MCF 10A (cell line): ENCODE data around the gene RND1. TPM values are rescaled to one million over a fixed set of nuclear protein-coding genes. Genes with fewer than 3 reads are reported as not detected.

Source experiments
- BruUV-seq: library from RNA; stranded (reverse); fragments of 400-500 nt; replicated peaks from 2 replicates; lab custom pipeline; 2021; lab: Mats Ljungman, UMichigan
- CTCF ChIA-PET: fragments of 300-600 bp; sonication (Branson Sonifier 250); formaldehyde crosslinking; extraction: SDS; loops from one replicate; lab custom pipeline; 2021; ENCODE audit warnings: antibody characterized with exemption, inconsistent platforms; lab: Yijun Ruan, JAX
- POLR2A ChIA-PET: fragments of 300-600, 350-650 bp; sonication (Branson Sonifier 250); formaldehyde crosslinking; extraction: SDS; loops from one replicate; lab custom pipeline; 2020; ENCODE audit warnings: antibody characterized with exemption, inconsistent platforms; lab: Yijun Ruan, JAX
- DNase-seq: peaks from one replicate; pipeline ENCODE4 v3.0.0-alpha.2; 2018; ENCODE audit not compliant: unreplicated experiment
- H3K27ac Mint-ChIP-seq: one replicate; pipeline ENCODE4 v1.8.0; 2022; ENCODE audit warnings: mild to moderate bottlenecking, low read depth, mixed read lengths; ENCODE audit not compliant: unreplicated experiment
- H3K27me3 Mint-ChIP-seq: one replicate; pipeline ENCODE4 v1.8.0; 2022; ENCODE audit warnings: mixed read lengths; ENCODE audit not compliant: insufficient read depth, unreplicated experiment
- H3K36me3 Mint-ChIP-seq: one replicate; pipeline ENCODE4 v1.8.0; 2022; ENCODE audit warnings: mild to moderate bottlenecking, moderate library complexity, mixed read lengths; ENCODE audit not compliant: insufficient read depth, unreplicated experiment
- H3K4me1 Mint-ChIP-seq: one replicate; pipeline ENCODE4 v1.8.0; 2022; ENCODE audit warnings: mixed read lengths; ENCODE audit not compliant: insufficient read depth, unreplicated experiment
- H3K4me3 Mint-ChIP-seq: one replicate; pipeline ENCODE4 v1.8.0; 2022; ENCODE audit warnings: mild to moderate bottlenecking, moderate library complexity, mixed read lengths; ENCODE audit not compliant: unreplicated experiment
- H3K9me3 Mint-ChIP-seq: one replicate; pipeline ENCODE4 v1.8.0; 2022; ENCODE audit warnings: mixed read lengths; ENCODE audit not compliant: unreplicated experiment
- CTCF ChIP-seq: fragments of 200-600 bp; IDR thresholded peaks from one replicate; pipeline ENCODE4 v1.8.0; 2022; ENCODE audit warnings: antibody characterized with exemption, mild to moderate bottlenecking; ENCODE audit not compliant: unreplicated experiment
- intact Hi-C: fragments of 100-400 bp; cut with micrococcal nuclease; formaldehyde crosslinking; loops from 2 replicates; pipeline ENCODE4 v1.14.1; 2022
- total RNA-seq: library from RNA; stranded (reverse); gene quantifications from 2 replicates; pipeline ENCODE4 v1.2.3, GENCODE V29; 2022

RND1 gene
- total RNA-seq, 1 experiment from 2014 or later = 1.0 TPM

DNA sequence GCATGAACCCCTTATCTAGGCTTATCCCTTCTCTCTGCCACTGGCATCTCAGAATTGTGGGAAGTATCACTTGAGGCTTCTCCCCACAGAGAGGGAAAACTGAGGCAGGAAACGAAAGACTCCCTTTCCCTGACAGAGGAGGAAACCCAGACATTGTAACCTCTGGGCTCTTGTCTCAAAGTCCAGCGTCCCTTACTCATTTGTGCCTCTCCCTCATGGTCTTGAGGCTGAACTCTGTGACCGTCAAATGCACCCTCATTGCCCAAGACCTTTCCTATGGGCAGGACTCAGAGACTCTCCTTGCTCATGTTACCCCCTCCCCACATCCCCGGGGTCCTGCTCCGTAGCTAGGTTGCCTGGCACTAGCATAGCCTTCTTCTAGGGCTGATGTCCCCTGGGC is 43.5 kb downstream of the RND1 start:
- intact Hi-C loops = no loop called here
- no peaks in the 10 kb centered on the region for H3K36me3 Mint-ChIP-seq
- POLR2A ChIA-PET = no interaction called here
- H3K27me3 Mint-ChIP-seq = no peaks in the 10 kb centered on the region
- peaks cover 23% of the 10 kb centered on the region for H3K4me1 Mint-ChIP-seq
- H3K4me3 Mint-ChIP-seq = no peak overlapping the region
- H3K27ac Mint-ChIP-seq = no peak overlapping the region
- no peak for TF ChIP-seq CTCF
- DNase-seq = no peak
- no TSS peak for BruUV-seq
- H3K9me3 Mint-ChIP-seq = no peaks in the 10 kb centered on the region
- CTCF ChIA-PET = interaction anchor here (0.9 to 1.7 kb wide), 2 partner anchors 27 to 166 kb away, joined by 4 read pairs; no protein-coding TSS in a partner anchor

GRCh38 chr12:48819986-48820725 is 45.5 kb downstream of the RND1 start:
- intact Hi-C loops = no loop called here
- no peak for DNase-seq
- no peaks in the 10 kb centered on the region for H3K36me3 Mint-ChIP-seq
- ChIA-PET POLR2A (interaction anchor here (0.7 to 0.8 kb wide), 2 partner anchors 10 to 32 kb away, joined by 3 read pairs; partner anchors contain the start of gene DDX23), CTCF (interaction anchor here (0.7 to 1.4 kb wide), 6 partner anchors 8 to 194 kb away, joined by 3 to 4 read pairs (median 4); no protein-coding TSS in a partner anchor)
- H3K4me1 Mint-ChIP-seq = peaks cover 29% of the 10 kb centered on the region
- TF ChIP-seq CTCF = no peak
- H3K27ac Mint-ChIP-seq = no peak overlapping the region
- no peaks in the 10 kb centered on the region for H3K9me3 Mint-ChIP-seq
- no TSS peak for BruUV-seq
- no peaks in the 10 kb centered on the region for H3K27me3 Mint-ChIP-seq
- H3K4me3 Mint-ChIP-seq = peak overlapping the region; percentile 93

GRCh38 chr12:48818831-48819590 is 46.7 kb downstream of the RND1 start:
- no TSS peak for BruUV-seq
- TF ChIP-seq CTCF = no peak
- no peaks in the 10 kb centered on the region for H3K9me3 Mint-ChIP-seq
- POLR2A ChIA-PET = interaction anchor here (0.8 kb wide), 1 partner anchor 11 kb away, joined by 3 read pairs; no protein-coding TSS in a partner anchor
- H3K27ac Mint-ChIP-seq = no peak overlapping the region
- DNase-seq = no peak
- peaks cover 22% of the 10 kb centered on the region for H3K4me1 Mint-ChIP-seq
- intact Hi-C loops = no loop called here
- no peaks in the 10 kb centered on the region for H3K36me3 Mint-ChIP-seq
- CTCF ChIA-PET = interaction anchor here (0.5 to 1.4 kb wide), 7 partner anchors 9 to 195 kb away, joined by 3 to 4 read pairs (median 3); no protein-coding TSS in a partner anchor
- H3K27me3 Mint-ChIP-seq = no peaks in the 10 kb centered on the region
- H3K4me3 Mint-ChIP-seq = peak overlapping the region; percentile 93
